Stomach (tissue), 4 donors: ENCODE data around the gene CLSTN2.

ENCODE experiments used
- CTCF ChIP-seq, 7 experiments: fragments of 450-650 bp in 4 of 7; fragments of 200-600 bp in 3 of 7; sonication (generic) in 3 of 7; IDR thresholded peaks; one replicate each; pipeline ENCODE4 v1.5.1; 2016 to 2019; ENCODE audit warnings: antibody characterized with exemption in 7 of 7, control low read depth in 2 of 7, mild to moderate bottlenecking in 1 of 7
- POLR2A ChIP-seq, 4 donors: fragments of 450-650 bp; IDR thresholded peaks; one replicate each; pipeline ENCODE4 v1.6.1; 2016; ENCODE audit warnings: antibody characterized with exemption in 4 of 4, control low read depth in 2 of 4, mild to moderate bottlenecking in 1 of 4, moderate library complexity in 1 of 4
- POLR2AphosphoS5 ChIP-seq, 3 donors: sonication (generic); formaldehyde crosslinking; IDR thresholded peaks; one replicate each; pipeline ENCODE4 v1.6.1; 2016; ENCODE audit warnings: antibody characterized with exemption in 3 of 3

- TF ChIP-seq POLR2A (IDR thresholded peaks at IDR 0.05): no peak
- TF ChIP-seq POLR2AphosphoS5 (IDR thresholded peaks at IDR 0.05): no peak
- no peak for TF ChIP-seq CTCF (IDR thresholded peaks at IDR 0.05)
Observed at GRCh38 chr3:140151321-140151720, 216.3 kb downstream of the CLSTN2 start.
